Measurements from ENCODE around the gene ABCC4.

ABCC4 gene

DNA sequence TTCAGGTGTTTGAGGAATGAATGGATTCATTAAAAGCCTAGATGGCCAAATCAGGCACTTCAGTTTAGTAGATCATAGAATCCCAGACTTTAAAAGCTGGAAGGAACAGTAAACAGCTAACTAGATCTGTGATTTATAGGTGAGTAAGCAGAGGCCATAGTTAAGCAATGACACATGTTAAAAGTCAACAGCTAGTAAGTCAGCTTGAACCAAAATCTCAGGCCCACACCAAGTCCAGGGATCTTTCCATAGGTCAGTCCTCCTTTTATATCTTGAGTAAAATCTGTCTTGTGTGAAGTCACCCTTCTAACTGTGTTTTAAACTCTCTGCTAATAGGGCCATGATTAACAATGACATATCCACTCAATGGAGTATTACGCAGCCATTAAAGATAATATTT lies 313.4 kb downstream of the ABCC4 start:
- DNase-seq, result no peak
- H3K9me3 Mint-ChIP-seq, result no peaks in the 10 kb centered on the region
- no peaks in the 10 kb centered on the region for H3K36me3 Mint-ChIP-seq (ENCODE audit: low read depth)
- no peaks in the 10 kb centered on the region for H3K4me1 Mint-ChIP-seq (ENCODE audit: low read depth)
- H3K4me3 Mint-ChIP-seq, result no peak overlapping the region
- H3K27ac Mint-ChIP-seq, result no peak overlapping the region
- H3K27me3 Mint-ChIP-seq, result peaks cover 23% of the 10 kb centered on the region

- DNase-seq, result no peak
- Mint-ChIP-seq H3K9me3 (no peaks in the 10 kb centered on the region), H3K4me3 (no peak overlapping the region), H3K27ac (no peak overlapping the region), H3K27me3 (peaks cover 20% of the 10 kb centered on the region), H3K36me3 (ENCODE audit: low read depth) (no peaks in the 10 kb centered on the region), H3K4me1 (ENCODE audit: low read depth) (no peaks in the 10 kb centered on the region)
These were observed 314.2 kb downstream of the ABCC4 start for GRCh38 chr13:94987081-94987480.

DNA sequence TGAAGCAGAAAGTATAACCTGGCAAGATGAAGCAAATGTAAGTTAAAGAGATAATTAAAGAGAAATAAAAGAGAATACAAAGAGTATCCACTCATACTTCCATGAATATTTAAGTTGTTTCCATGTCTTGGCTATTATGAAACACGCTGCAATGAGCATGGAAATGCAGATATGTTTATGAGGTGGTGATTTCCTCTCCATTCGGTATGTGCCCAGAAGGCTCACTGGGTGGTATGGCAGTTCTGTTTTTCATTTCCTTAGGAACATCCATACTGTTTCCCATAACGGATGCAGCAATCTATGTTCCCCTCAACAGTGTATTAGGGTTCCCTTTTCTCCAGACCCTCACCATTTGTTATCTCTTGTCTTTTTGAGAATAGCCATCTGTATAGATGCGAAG lies 316.3 kb downstream of the ABCC4 start:
- H3K4me3 Mint-ChIP-seq, result no peak overlapping the region
- H3K27ac Mint-ChIP-seq, result no peak overlapping the region
- no peaks in the 10 kb centered on the region for H3K36me3 Mint-ChIP-seq (ENCODE audit: low read depth)
- no peaks in the 10 kb centered on the region for H3K9me3 Mint-ChIP-seq
- no peaks in the 10 kb centered on the region for H3K4me1 Mint-ChIP-seq (ENCODE audit: low read depth)
- no peak for DNase-seq
- peaks cover 10% of the 10 kb centered on the region for H3K27me3 Mint-ChIP-seq

GRCh38 chr13:94978516-94978915 lies 322.7 kb downstream of the ABCC4 start:
- no peaks in the 10 kb centered on the region for H3K4me1 Mint-ChIP-seq (ENCODE audit: low read depth)
- H3K36me3 Mint-ChIP-seq (ENCODE audit: low read depth), result no peaks in the 10 kb centered on the region
- H3K27me3 Mint-ChIP-seq, result no peaks in the 10 kb centered on the region
- no peaks in the 10 kb centered on the region for H3K9me3 Mint-ChIP-seq
- no peak overlapping the region for H3K27ac Mint-ChIP-seq
- no peak overlapping the region for H3K4me3 Mint-ChIP-seq
- DNase-seq, result no peak

DNA sequence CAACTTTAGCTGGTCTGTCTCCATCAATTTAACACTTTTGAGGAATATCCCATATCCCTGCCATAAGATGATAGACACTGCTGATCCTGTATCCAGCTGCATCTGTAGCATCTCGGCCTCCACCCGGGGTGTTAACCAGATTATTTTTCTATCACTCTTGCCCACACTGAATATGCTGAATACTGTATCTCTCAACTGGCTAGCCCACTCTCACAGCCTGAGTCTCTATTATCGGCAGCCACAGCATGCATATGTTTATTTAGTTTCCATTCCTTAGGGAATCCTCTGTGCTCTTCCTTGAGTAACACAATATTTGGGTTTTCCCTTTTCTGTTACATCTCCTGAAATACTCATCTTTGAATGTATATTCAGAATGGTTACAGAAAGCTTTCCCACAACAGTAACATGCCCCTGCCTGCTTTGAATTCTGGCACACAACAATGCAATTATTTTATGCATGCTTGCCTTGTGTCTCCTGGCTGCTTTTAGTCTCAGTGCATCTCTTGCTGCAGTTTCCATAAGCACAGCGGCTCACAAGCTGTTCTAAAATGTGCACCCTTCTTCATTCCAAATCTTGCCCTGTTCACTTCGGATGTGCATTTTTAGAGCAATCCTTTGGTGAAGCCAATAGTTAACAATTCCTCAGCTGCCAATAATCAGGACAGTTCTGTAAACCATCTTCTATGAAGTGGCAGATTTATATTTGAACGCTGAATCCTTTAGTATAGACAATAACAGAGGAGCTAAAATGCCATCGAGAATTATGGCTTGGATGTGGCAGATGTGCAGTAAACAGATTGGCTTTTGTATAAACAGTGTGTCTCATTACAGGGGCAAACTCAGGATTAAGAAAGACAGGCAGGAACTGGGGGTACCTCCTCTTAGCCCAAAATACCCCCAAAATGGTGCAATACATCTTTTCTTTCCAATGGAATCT lies 327.0 kb downstream of the ABCC4 start:
- no peaks in the 10 kb centered on the region for H3K9me3 Mint-ChIP-seq
- H3K27ac Mint-ChIP-seq, result no peak overlapping the region

GRCh38 chr13:94972262-94972661 lies 329.0 kb downstream of the ABCC4 start:
- Mint-ChIP-seq H3K36me3 (ENCODE audit: low read depth) (no peaks in the 10 kb centered on the region), H3K9me3 (no peaks in the 10 kb centered on the region), H3K27me3 (peaks cover 40% of the 10 kb centered on the region), H3K27ac (no peak overlapping the region), H3K4me3 (no peak overlapping the region), H3K4me1 (ENCODE audit: low read depth) (peaks cover 9% of the 10 kb centered on the region)
- DNase-seq, result no peak

More for the DNA sequence above, 327.0 kb downstream of the ABCC4 start:
- DNase-seq, result no peak
- no peaks in the 10 kb centered on the region for H3K4me1 Mint-ChIP-seq (ENCODE audit: low read depth)
- no peak overlapping the region for H3K4me3 Mint-ChIP-seq
- H3K36me3 Mint-ChIP-seq (ENCODE audit: low read depth), result no peaks in the 10 kb centered on the region
- peaks cover 27% of the 10 kb centered on the region for H3K27me3 Mint-ChIP-seq
